ENCODE measurements around the gene ATP2C2.

The ATP2C2 gene

DNA sequence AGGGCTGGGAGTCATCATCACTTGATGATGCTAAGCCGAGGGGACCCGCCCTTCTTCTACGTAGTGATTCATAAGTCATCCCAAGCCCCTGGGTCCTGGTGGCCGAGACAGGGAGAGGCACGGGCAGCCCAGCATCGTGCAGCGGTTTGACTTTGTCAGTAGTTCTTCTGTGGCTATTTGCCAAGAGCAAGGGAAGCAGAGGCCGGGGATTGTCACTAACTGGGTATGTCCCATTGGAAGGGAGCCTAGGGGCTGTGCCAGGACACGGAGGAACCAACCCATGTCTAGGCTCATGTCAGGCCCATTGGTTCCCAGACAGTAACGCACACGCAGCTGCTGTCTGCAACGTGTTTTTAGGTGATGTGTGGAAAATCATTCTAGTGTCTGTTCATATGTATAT, 58.5 kb downstream of the ATP2C2 start:
- TF ChIP-seq, protein P1, sequence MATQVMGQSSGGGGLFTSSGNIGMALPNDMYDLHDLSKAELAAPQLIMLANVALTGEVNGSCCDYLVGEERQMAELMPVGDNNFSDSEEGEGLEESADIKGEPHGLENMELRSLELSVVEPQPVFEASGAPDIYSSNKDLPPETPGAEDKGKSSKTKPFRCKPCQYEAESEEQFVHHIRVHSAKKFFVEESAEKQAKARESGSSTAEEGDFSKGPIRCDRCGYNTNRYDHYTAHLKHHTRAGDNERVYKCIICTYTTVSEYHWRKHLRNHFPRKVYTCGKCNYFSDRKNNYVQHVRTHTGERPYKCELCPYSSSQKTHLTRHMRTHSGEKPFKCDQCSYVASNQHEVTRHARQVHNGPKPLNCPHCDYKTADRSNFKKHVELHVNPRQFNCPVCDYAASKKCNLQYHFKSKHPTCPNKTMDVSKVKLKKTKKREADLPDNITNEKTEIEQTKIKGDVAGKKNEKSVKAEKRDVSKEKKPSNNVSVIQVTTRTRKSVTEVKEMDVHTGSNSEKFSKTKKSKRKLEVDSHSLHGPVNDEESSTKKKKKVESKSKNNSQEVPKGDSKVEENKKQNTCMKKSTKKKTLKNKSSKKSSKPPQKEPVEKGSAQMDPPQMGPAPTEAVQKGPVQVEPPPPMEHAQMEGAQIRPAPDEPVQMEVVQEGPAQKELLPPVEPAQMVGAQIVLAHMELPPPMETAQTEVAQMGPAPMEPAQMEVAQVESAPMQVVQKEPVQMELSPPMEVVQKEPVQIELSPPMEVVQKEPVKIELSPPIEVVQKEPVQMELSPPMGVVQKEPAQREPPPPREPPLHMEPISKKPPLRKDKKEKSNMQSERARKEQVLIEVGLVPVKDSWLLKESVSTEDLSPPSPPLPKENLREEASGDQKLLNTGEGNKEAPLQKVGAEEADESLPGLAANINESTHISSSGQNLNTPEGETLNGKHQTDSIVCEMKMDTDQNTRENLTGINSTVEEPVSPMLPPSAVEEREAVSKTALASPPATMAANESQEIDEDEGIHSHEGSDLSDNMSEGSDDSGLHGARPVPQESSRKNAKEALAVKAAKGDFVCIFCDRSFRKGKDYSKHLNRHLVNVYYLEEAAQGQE (IDR thresholded peaks at IDR 0.05; ENCODE audit: insufficient read depth in 1 of 2, low read depth in 2 of 2, low read length in 2 of 2), result no peak
- TF ChIP-seq SIN3A (IDR thresholded peaks at IDR 0.05; ENCODE audit: borderline replicate concordance, insufficient read depth, low read length) (no peak), POLR2AphosphoS5 (IDR thresholded peaks at IDR 0.05; ENCODE audit: low read depth, low read length) (no peak), FOXP2 (optimal IDR thresholded peaks at IDR 0.05; ENCODE audit: borderline replicate concordance, extremely low read depth, extremely low read length, insufficient read depth) (no peak), TAF1 (IDR thresholded peaks at IDR 0.05; ENCODE audit: borderline replicate concordance, insufficient read depth, low read length) (no peak)

DNA sequence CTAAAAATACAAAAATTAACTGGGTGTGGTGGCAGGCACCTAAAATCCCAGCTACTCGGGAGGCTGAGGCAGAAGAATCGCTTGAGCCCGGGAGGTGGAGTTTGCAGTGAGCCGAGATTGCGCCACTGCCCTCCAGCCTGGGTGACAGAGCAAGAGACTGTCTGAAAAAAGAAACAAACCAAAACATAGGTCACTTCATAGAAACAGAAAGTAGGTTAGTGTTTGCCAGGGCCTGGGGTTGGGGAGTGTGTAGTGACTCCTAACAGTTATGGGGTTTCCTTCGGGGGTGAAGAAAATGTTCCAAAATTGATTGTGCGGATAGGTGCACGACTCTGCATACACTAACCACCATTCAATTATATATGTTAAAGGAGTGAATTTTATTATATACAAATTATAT, 59.2 kb downstream of the ATP2C2 start:
- TF ChIP-seq, protein P1 (IDR thresholded peaks at IDR 0.05; ENCODE audit: insufficient read depth in 1 of 2, low read depth in 2 of 2, low read length in 2 of 2), result no peak
- TF ChIP-seq TAF1 (IDR thresholded peaks at IDR 0.05; ENCODE audit: borderline replicate concordance, insufficient read depth, low read length), result no peak
- TF ChIP-seq SIN3A (IDR thresholded peaks at IDR 0.05; ENCODE audit: borderline replicate concordance, insufficient read depth, low read length), result no peak
- no peak for TF ChIP-seq FOXP2 (optimal IDR thresholded peaks at IDR 0.05; ENCODE audit: borderline replicate concordance, extremely low read depth, extremely low read length, insufficient read depth)
- no peak for TF ChIP-seq POLR2AphosphoS5 (IDR thresholded peaks at IDR 0.05; ENCODE audit: low read depth, low read length)

DNA sequence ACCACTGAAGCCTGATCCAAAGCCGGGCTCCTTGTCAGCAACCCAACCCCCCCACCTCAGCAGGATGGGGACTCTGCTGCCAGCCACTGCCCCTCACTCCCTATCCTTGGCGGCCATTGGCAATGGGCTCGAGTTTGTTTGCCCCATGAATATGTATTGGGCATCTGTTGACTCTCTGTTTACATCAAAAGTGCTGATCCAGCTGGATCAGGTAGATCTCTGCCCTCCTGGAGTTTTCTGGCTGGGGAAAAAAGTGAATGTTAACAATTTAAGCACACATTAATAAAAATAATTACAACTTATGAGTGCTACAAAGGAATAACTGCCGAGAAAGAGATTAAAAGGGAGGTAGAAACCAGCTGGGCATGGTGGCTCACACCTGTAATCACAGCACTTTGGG, 62.5 kb downstream of the ATP2C2 start:
- TF ChIP-seq POLR2AphosphoS5 (IDR thresholded peaks at IDR 0.05; ENCODE audit: low read depth, low read length), result no peak
- no peak for TF ChIP-seq SIN3A (IDR thresholded peaks at IDR 0.05; ENCODE audit: borderline replicate concordance, insufficient read depth, low read length)
- TF ChIP-seq FOXP2 (optimal IDR thresholded peaks at IDR 0.05; ENCODE audit: borderline replicate concordance, extremely low read depth, extremely low read length, insufficient read depth), result no peak
- TF ChIP-seq TAF1 (IDR thresholded peaks at IDR 0.05; ENCODE audit: borderline replicate concordance, insufficient read depth, low read length), result no peak
- TF ChIP-seq, protein P1 (IDR thresholded peaks at IDR 0.05; ENCODE audit: insufficient read depth in 1 of 2, low read depth in 2 of 2, low read length in 2 of 2), result no peak

DNA sequence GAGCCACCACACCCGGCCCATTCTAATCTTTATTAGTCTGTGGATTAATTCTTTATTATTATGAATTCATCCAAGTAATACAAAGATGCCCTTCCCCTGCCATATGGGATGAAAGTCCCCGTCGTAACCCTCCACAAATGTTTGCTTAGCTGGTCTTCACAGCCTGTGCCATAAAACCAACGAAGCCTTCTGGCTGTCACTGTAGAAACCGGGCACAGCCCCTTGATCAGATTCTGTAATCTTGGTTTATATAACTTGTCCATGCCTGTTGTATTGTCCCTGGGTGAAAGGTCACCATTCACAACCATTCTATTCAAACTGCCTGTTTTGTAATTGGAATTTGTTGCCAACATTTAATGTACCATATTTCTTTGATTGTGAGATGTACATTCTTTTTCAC, 66.5 kb downstream of the ATP2C2 start:
- TF ChIP-seq TAF1 (IDR thresholded peaks at IDR 0.05; ENCODE audit: borderline replicate concordance, insufficient read depth, low read length) (no peak), FOXP2 (optimal IDR thresholded peaks at IDR 0.05; ENCODE audit: borderline replicate concordance, extremely low read depth, extremely low read length, insufficient read depth) (no peak), SIN3A (IDR thresholded peaks at IDR 0.05; ENCODE audit: borderline replicate concordance, insufficient read depth, low read length) (no peak), POLR2AphosphoS5 (IDR thresholded peaks at IDR 0.05; ENCODE audit: low read depth, low read length) (no peak)
- TF ChIP-seq, protein P1 (IDR thresholded peaks at IDR 0.05; ENCODE audit: insufficient read depth in 1 of 2, low read depth in 2 of 2, low read length in 2 of 2), result no peak

DNA sequence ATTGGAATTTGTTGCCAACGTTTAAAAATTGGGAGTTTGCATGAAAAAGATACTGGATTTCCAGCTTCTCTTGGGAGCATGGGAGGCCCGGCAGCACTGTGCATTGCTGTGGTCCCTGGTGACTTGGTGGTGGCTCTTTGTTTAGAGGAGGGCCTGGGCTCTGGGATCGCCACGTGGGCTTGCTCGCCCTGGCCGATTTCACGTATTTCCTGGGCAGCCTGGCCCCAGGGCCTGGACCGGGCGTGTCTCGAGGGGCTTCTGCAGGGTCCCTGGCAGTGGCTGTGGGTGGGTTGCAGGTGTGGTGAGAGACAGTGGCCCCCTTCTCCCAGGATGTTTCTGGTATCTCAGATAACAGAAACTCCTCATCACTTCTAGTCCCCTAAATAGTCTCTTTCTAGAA, 67.9 kb downstream of the ATP2C2 start:
- TF ChIP-seq POLR2AphosphoS5 (IDR thresholded peaks at IDR 0.05; ENCODE audit: low read depth, low read length) (no peak), TAF1 (IDR thresholded peaks at IDR 0.05; ENCODE audit: borderline replicate concordance, insufficient read depth, low read length) (no peak), FOXP2 (optimal IDR thresholded peaks at IDR 0.05; ENCODE audit: borderline replicate concordance, extremely low read depth, extremely low read length, insufficient read depth) (no peak), SIN3A (IDR thresholded peaks at IDR 0.05; ENCODE audit: borderline replicate concordance, insufficient read depth, low read length) (no peak)
- TF ChIP-seq, protein P1 (IDR thresholded peaks at IDR 0.05; ENCODE audit: insufficient read depth in 1 of 2, low read depth in 2 of 2, low read length in 2 of 2), result no peak

All from PFSK-1 (cell line).